Left renal pelvis (tissue), 4 donors: ENCODE results near the gene PUM1. TPM values are rescaled to one million over a fixed set of nuclear protein-coding genes. Genes with fewer than 3 reads are reported as not detected.
"Not testable (repeated sequence)": the region's sequence is repeated elsewhere in the genome, so short reads cannot be mapped to it uniquely, and the experiment has no call there.

Experiments
- DNase-seq, 4 donors: peaks; one replicate each; pipeline ENCODE4 v3.0.0-alpha.2; 2013; ENCODE audit warnings: low read depth in 4 of 4, low spot score in 3 of 4
- polyA plus RNA-seq, 4 donors: library from polyadenylated mRNA; unstranded; fragments of 120-200 nt; gene quantifications; one replicate each; pipeline ENCODE4 v1.2.1, GENCODE V29; 2013; ENCODE audit not compliant: insufficient read length in 4 of 4

The PUM1 gene
- polyA plus RNA-seq, 4 donors: 81.1 to 128 (median 114) TPM

GRCh38 chr1:30936541-30937171 lies 128.9 kb downstream of the PUM1 start:
- DNase-seq: no peak

DNA sequence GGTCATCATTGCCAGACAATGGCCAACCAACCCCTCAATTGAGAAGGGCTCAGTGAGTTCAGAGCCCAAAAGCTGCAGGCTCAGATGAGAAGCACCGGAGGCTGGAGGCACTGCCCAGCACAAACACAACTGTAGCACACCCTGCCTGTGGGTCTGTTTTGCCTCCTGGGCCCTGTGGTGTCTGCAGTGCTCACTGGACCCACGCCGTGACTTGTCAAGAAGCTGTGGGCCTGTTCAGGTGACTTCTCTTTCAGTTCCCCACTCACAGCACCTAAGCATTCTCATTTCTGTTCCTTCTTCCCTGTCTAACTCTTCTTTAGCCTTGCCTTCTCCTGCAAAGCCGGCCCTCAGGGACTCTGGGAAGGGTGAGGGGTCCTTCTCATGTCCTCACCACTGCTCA lies 129.8 kb downstream of the PUM1 start:
- DNase-seq: not testable (repeated sequence)

DNA sequence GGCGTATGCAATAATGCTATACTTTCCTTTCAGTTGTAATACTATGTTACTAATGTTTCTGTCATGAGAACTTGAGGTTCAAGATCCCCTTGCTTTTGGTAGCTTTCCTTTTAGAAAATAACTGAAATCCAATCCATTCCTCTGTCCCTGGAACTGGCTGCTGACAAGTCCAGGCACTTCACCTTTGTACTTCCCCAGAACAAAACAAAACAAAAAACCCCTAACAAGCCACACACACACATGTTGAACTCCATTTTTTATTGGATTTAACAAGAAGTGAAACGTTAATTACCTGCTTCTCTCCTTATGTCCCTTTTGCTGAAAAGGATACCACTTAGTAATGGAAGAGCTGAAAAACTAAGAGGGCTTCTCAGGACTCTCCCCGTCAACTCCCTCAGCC lies 130.9 kb downstream of the PUM1 start:
- no peak for DNase-seq

DNA sequence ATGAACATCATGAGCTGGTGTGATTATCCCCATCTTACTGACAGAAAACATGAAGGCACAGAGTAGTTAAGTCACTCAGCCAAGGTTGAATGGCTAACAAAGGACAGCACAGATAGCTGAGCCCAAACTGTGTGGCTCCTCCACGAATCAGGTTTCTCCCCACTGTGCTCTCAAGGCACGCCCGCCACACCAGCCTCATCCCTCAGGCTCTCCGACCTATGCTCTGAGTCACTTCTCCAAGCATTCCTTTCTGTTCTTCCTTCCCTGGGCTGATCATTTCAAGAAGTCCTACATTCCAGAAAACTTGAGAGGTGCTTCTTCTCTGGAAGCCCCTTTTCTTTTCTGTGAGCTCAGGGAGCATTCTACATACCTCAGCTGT lies 131.7 kb downstream of the PUM1 start:
- no peak for DNase-seq

GRCh38 chr1:30930631-30931173 lies 134.8 kb downstream of the PUM1 start:
- DNase-seq: no peak

DNA sequence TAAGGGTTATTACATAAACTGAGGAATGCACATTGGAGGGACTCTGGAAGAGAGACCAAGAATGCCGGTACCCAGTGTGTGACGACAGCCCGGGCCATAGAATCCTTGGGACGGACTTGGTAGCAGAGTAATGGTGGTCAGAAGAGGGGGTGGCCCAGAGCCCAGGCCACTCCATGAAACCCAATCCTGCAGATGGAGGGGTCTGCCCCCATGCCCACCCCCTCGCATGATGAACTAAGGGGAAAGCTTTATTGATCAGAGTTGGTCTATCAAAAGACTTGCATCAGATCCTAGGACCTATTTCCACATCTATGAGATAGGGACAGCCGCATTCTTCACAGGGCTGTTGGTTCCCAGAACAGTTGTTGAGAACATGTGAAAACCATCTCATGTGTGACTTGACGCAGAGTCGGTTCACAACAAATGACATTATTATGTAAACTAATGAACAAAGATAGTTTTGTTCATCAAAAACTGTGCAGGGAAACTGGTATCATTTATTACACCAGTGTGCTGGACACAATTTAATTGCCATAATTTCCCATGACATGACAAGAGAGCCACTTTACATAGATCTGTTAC lies 135.5 kb downstream of the PUM1 start:
- no peak for DNase-seq

- no peak for DNase-seq
Measured at GRCh38 chr1:30929135-30929889, 136.2 kb downstream of the PUM1 start.

- no peak for DNase-seq
Measured at GRCh38 chr1:30928789-30929134, 136.8 kb downstream of the PUM1 start.

GRCh38 chr1:30928171-30928570 lies 137.3 kb downstream of the PUM1 start:
- no peak for DNase-seq

DNA sequence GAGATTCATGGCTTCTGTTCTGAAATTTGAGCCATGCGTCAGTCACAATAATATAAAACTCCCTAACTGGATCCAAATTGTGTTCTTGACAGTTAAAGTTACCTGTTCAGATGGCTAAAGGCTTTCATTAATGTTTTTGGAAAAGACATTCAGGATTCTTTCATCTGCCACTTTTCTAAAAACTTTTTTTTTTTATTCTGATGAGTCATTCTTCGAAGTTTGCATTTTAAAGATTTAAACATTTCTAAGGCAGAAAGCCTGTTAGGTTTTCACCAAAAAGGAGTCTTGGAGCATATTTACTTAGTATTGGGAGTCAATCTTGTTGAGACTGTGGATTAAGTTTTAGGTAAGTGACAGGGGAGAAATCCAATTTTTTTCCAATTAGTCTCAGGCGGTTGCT lies 138.1 kb downstream of the PUM1 start:
- no peak for DNase-seq

- no peak for DNase-seq
Measured at GRCh38 chr1:30923597-30923996, 141.9 kb downstream of the PUM1 start.

DNA sequence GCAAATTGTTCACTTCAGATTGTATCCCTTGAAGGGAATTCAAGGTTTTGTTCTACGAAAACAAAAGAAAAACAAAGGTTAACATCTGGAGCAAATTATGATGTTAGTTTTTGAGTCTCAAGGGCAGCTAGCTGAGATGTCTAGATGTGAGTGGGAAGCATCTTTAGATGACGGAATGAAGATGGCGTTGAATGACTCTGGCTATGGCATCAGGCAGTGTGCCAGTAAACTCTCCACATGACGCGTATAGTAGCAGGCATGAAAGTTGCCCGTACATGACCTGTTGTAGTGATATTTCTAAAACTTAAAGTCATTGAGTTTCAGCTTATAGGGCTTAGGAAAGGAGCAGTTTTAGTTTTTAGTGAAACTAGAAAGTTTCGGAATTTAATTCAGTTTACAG lies 144.7 kb downstream of the PUM1 start:
- DNase-seq: no peak

- no peak for DNase-seq
Measured at GRCh38 chr1:30919025-30919881, 146.3 kb downstream of the PUM1 start.

- DNase-seq: no peak
Measured at GRCh38 chr1:30916296-30916695, 149.2 kb downstream of the PUM1 start.

GRCh38 chr1:30915491-30916230 lies 149.9 kb downstream of the PUM1 start:
- DNase-seq: no peak

GRCh38 chr1:30914931-30915330 lies 150.6 kb downstream of the PUM1 start:
- no peak for DNase-seq

DNA sequence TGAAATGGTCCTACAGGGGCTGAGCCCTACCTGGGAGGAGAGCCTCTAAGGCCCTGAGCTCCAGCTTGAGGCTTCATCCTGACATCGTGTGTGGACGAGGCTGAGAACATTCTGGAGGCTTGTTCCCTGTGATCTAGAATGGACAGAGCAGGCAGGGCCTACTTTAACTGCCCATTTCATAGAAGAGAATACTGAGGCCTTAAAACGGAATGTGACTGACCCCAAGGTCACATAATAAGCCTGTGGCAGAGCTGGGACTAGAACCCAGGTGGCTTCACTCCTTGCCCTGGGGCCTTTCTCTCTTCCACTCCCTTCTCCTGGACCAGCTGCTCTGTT lies 151.0 kb downstream of the PUM1 start:
- DNase-seq: no peak

- DNase-seq: no peak
Measured at GRCh38 chr1:30912913-30913652, 152.4 kb downstream of the PUM1 start.

- DNase-seq: no peak
Measured at GRCh38 chr1:30912224-30912623, 153.3 kb downstream of the PUM1 start.
